ENCODE data around the gene BET1.

DNA sequence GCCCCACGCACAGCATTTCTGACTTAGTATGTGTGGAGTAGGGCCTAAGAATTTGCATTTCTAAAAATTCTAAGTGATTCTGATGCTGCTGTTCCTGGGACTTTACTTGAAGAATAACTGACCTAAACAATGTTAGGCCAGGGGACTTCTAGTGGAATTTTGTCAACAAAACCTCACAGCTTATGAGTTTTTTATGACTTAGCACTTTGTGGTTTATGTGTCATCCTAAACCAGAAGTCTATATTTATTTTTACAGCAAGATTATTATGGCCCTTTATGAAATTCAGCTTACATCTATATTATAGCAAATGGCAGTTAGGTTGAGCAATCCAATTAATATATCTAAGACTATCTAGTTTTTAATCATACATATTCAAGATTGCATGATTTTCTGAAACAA is 24.6 kb upstream of the BET1 start:
- TF ChIP-seq, protein P1, sequence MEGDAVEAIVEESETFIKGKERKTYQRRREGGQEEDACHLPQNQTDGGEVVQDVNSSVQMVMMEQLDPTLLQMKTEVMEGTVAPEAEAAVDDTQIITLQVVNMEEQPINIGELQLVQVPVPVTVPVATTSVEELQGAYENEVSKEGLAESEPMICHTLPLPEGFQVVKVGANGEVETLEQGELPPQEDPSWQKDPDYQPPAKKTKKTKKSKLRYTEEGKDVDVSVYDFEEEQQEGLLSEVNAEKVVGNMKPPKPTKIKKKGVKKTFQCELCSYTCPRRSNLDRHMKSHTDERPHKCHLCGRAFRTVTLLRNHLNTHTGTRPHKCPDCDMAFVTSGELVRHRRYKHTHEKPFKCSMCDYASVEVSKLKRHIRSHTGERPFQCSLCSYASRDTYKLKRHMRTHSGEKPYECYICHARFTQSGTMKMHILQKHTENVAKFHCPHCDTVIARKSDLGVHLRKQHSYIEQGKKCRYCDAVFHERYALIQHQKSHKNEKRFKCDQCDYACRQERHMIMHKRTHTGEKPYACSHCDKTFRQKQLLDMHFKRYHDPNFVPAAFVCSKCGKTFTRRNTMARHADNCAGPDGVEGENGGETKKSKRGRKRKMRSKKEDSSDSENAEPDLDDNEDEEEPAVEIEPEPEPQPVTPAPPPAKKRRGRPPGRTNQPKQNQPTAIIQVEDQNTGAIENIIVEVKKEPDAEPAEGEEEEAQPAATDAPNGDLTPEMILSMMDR (IDR thresholded peaks at IDR 0.05; ENCODE audit: low read depth, low read length), result no peak
- TF ChIP-seq EZH2phosphoT487 (IDR thresholded peaks at IDR 0.05; ENCODE audit: low read depth), result no peak
